HG03060 (cell line): ENCODE results near the gene SLC35F3.
"Not testable (repeated sequence)": the region's sequence is repeated elsewhere in the genome, so short reads cannot be mapped to it uniquely, and the experiment has no call there.

Experiments used
- ATAC-seq: cut with Tn5 transposase; IDR thresholded peaks from one replicate; pipeline ENCODE4 v1.9.1; 2021; ENCODE audit warnings: low read depth, moderate number of reproducible peaks; ENCODE audit not compliant: unreplicated experiment

Gene SLC35F3

DNA sequence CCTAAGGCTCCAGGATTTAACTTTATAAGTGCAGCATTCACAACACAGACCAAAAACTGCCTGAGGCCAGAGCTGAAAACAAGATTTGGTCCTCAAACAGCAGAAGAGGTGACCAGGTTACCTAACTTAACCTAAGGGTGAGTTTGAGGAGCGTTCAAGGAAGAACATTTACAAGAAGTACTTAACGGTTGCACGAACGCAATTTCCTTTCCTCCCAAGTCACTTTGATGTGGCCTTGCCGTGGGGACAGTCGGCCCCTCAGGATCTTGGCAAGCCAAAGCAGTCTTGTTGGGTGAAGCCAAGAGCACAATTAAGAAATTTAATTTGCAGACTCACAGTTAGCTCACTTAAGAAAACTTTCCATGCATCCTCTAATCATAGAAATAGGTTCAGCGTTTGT lies 266.1 kb downstream of the SLC35F3 start:
- no peak for ATAC-seq

DNA sequence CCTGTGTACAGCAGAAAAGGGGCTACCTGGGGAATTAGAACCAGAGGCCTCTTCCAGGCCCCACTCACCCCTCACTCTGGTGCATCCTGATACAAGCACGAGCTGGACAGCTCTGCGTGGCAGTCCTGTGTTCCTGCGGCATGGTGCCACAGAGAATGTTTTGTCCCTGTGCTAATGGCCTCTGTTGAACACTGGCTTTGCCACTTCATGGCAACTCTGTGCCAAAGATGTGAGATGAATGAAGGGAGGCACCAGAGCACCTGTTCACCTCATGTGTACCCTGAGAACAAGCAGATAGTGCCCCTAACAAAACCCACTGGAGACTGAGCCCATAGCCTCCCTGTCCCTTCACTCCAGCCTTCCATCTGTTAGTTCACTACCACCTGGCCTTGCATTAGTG lies 269.5 kb downstream of the SLC35F3 start:
- ATAC-seq: no peak

DNA sequence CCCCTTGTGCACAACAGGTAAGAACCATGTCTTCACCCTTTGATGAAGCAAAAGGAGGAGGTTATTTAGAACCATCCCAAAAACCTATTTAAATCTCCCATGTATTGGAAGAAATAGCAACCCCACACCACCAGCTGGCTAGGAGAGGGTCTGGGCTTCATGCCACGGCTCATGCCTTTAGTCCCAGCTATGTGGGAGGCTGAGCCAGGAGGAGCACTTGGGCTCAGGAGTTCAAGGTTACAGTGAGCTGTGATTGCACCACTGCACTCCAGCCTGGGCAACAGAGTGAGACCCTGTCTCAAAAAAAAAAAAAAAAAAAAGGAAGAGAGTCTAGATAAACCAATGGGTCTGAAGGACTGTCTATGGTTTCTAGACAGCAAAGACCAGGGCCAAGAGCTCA lies 270.9 kb downstream of the SLC35F3 start:
- no peak for ATAC-seq

DNA sequence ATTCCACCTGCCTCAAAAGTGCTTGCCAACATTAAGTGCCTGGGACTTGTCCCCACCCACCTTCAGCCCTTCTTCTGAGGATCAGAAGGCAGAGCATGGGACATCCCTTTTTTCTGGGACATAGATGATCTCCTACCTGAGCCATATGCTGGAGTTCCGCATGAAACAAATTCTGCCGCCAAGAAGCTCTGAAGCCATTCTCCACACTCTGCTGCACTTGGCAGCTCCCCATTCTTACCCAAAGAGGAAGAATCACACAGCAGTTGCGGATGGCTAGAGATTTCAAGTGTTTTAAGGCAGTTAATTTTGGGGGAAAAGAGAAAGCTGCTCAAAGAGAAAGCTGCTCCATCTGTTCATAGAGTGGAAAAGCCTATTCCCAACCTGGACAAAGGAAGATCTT lies 271.5 kb downstream of the SLC35F3 start:
- ATAC-seq: no peak

DNA sequence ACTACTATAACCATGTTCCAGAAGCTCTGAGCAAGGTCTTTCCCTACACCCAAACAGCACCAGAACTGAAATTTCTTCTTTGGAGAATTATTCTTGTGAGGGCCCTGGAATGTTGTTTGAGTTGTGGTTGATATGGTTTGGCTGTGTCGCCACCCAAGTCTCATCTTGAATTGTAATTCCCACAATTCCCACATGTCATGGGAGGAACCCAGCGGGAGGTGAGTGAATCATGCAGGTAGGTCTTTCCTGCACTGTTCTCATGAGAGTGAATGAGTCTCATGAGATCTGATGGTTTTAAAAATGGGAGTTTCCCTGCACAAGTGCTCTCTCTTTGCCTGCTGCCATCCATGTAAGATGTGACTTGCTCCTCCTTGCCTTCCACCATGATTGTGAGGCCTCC lies 272.4 kb downstream of the SLC35F3 start:
- not testable (repeated sequence) for ATAC-seq

DNA sequence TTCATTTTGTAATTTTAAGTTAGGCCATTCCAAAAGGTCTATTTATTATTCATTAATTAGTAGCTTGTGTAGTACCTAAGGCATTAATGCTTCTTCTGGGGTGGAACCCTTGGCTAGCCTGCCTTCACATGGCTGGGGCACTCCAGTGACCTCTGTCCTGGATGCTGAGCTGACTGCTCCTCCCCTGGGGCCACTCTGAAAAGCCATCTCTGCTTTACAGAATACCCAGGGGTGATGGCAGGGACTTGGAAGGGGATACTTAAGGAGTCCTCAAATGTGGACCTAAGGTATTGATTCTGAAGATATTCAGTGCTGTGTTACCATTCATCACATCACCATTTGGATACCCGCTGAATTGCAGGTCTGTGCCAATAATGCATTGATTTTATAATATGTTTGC lies 281.0 kb downstream of the SLC35F3 start:
- ATAC-seq: no peak

DNA sequence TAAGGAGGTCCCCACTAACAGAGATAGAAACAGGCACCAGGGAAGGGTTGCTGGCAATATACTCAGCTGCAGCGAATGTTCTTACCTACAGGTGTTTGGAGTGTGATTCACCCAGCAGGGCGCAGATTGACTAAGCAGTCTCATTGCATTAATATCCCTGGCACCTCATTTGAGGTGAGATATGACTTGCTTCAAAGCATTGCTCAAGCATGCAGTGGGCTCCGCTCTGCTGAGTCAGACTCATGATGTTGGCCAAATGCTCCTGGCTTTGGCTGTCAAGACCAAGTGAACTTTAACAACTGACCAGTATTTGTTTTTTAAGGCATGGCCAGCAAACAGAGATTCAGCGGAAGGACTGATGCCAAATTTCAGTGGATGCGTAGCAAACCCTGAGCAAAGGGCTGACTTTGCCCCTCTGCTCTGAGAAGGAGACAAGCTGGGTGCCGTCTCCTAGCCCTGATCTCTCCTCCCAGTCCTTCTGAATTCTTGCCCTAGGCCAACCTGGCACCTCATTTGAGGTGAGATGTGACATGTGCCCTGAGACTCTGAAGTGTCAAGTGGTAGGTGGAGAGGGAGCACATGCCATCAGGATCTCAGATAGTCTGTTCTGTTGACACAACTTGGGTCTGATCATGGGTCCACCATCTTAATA lies 281.7 kb downstream of the SLC35F3 start:
- ATAC-seq: no peak

DNA sequence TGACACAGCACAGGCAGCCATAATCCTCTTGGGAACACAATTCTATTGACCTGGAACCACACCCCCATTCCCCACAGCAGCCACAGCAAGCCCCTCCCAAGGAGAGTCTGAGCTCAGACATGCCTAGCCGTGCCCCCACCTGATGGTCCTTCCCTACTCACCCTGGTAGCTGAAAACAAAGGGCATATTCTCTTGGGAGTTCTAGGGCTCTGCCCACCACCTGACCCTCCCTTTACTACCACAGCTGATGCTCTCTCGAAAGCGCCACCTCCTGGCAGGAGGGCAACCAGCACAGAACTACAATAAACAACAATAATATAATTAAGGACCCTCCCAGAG lies 283.9 kb downstream of the SLC35F3 start:
- ATAC-seq: no peak

DNA sequence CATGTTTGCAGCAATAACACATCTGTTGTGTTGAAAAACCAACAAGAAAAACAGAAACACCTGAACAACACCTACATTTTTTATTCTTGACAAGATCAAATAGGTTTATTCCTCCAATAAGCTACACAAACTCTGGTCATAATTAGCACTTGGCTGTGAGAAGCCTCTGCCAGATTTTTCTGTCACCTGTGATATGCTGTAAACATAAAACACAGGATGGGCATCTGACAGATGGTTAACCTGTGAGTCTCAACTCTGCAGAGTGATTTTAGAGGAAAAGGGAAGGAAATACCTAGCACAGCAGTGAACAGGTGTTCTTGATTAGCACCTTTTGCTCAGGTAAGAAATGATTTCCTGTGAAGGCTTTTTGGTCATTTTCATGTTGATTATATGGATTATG lies 293.4 kb downstream of the SLC35F3 start:
- ATAC-seq: no peak

DNA sequence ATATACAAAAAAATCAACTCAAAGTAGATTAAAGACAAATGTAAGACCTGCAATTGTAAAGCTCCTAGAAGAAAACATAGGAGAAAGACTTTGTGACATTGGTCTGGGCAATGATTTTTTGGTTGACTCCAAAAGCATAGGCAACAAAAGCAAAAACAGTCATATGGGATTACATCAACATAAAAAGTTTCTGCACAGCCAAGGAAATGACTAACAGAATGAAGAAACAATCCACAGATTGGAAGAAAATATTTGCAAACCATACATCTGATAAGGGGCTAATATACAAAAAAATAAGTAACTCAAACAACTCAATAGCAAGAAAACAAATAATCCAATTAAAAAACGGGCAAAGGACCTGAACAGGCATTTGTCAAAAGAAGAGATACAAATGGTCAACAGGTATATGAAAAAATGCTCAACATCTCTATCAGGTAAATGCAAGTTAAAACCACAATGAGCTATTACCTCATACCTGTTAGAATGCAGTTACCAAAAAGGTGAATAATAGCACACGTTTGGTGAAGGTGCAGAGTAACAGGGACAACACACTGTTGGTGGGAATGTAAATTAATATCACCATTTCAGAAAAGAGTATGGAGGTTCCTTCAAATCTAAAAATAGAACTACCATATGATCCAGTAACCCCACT lies 295.1 kb downstream of the SLC35F3 start:
- ATAC-seq: no peak

DNA sequence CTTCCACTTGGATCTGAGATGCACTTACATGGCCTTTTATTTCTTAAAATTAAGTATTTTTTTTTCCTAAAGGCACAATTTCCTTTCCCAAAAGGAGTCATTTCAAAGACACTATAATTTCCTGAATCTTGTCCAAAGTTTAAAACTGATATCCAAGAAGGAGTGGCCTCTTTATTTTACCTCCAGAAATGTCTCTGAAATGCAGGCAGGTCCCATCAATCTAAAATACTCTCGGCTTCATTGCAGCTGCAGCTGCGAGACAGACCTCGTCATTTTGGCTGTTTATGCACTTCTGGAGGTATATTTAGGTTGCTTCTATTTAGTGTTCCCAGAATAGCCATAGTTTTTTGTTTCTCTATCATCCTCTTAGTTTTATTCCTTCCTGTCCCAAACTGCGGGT lies 296.1 kb downstream of the SLC35F3 start:
- ATAC-seq: no peak

DNA sequence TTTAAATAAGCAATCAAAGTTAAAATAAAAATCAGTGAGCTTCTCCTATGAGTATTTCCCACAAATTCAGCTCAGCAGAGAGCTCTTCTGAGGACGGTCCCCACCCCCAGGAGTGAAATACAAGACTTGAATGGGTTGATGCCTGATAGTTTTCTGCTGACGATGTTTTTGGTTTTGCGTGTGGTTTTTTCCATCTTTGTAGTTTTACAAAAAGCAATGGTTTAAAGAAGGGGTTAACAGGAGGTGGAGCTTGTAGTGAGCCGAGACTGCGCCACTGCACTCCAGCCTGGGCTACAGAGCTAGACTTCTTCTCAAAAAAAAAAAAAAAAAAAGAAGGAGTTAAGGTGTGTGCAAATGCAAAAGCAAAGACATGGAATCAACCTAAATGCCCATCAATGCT lies 297.1 kb downstream of the SLC35F3 start:
- no peak for ATAC-seq

DNA sequence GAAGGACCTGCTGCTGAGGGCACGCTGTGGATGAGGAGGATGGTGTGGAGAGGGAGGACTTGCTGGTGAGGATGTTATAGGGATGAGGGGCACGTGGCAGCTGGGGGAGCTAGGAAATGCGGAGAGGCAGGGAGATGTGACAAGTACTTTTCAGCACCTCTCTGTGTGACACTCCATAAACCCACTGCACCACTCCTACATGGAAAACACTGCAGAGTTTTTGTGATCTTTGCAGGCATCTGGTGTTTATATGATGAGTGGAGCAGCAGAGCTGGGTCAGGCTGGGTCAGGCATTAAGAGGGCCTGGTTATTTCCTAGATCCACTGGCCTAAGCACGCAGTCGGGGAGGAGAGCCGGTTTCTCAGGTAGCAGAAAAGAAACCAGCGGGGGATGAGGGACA lies 301.5 kb downstream of the SLC35F3 start:
- no peak for ATAC-seq

DNA sequence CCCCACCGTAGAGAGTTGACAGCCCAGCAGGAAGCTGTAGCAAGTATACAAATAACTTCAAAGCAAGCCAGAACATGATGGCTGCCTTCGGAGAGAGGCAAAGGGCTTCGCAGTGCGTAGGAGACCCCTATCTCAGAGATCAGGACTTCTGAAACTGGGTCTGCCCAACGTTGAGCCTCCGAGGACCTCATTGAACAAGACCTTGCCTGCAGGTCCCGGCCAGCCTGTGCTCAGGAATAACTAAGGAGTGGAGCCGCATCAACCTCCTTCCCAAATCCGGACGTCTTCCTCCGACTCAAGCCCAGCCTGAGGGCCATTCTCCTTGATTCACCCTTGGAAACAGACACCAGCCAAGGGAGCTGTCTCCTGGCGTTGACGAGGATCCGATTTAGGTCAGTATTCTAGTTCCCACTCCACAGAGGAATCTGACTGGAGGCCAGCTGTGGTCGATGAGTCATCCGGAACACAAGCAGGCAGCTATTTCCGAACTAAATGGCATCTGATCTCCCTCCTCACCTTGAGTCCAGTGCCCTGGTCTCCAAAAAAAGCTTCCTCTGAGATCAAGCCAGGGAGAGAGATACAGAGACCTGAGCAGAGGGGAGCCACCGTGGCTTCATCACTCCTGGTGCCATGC lies 302.3 kb downstream of the SLC35F3 start:
- no peak for ATAC-seq

DNA sequence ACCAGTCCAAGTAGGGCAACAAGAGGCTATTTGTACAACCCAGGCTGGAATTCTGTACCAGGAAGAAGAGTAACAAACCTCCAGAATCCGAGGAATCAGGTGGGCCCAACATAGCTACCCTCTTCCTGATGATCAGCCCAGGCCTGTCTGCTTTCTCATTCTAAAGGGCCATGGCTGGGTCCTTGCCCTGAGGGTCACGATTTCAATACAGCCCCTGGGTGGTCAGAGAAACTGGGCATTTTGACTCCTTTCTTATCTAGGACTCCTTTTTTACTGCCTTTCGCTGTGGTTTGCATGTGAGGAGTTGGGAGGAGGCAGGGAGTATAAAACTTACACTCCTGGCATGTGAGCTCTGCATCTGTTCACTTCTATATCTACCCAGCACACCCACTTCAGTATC lies 303.9 kb downstream of the SLC35F3 start:
- ATAC-seq: no peak

DNA sequence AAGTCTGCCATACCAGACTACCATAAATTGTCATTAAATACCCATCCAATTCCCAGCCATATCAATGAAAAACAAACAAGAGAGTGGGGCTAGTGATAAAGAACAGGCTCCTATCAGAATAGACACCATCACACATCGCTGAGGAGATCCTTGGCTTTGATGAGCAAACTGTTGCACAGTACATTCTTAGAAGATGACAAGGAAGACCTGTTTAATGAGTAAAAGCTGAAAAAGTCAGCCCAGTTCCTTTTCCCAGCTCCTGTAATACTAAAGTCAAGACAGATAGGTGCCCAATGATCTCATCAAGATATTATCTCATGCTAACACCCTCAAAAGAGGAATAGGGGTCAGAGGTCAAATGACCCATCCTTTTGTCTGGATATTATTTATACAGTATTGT lies 304.3 kb downstream of the SLC35F3 start:
- ATAC-seq: no peak

DNA sequence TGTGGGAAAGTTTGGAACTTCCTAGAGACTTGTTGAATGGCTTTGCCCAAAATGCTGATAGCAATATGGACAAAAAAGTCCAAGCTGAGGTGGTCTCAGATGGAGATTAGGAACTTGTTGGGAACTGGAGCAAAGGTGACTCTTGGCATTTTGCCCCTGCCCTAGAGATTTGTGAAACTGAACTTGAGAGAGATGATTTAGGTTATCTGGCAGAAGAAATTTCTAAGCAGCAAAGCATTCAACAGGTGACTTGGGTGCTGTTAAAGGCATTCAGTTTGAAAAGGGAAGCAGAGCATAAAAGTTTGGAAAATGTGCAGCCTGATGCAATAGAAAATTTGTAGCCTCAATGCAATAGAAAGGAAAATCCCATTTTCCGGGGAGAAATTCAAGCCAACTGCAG lies 306.0 kb downstream of the SLC35F3 start:
- not testable (repeated sequence) for ATAC-seq

DNA sequence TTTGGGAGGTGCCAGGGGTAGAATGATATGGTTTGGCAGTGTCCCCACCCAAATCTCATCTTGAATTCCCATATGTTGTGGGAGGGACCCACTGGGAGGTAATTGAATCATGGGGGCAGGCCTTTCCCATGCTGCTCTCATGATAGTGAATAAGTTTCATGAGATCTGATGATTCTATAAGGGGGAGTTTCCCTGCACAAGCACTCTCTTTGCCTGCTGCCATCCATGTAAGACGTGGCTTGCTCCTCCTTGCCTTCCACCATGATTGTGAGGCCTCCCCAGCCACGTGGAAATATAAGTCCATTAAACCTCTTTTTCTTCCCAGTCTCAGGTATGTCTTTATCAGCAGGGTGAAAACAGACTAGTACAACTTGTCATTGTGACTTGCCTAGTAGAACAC lies 307.4 kb downstream of the SLC35F3 start:
- not testable (repeated sequence) for ATAC-seq

DNA sequence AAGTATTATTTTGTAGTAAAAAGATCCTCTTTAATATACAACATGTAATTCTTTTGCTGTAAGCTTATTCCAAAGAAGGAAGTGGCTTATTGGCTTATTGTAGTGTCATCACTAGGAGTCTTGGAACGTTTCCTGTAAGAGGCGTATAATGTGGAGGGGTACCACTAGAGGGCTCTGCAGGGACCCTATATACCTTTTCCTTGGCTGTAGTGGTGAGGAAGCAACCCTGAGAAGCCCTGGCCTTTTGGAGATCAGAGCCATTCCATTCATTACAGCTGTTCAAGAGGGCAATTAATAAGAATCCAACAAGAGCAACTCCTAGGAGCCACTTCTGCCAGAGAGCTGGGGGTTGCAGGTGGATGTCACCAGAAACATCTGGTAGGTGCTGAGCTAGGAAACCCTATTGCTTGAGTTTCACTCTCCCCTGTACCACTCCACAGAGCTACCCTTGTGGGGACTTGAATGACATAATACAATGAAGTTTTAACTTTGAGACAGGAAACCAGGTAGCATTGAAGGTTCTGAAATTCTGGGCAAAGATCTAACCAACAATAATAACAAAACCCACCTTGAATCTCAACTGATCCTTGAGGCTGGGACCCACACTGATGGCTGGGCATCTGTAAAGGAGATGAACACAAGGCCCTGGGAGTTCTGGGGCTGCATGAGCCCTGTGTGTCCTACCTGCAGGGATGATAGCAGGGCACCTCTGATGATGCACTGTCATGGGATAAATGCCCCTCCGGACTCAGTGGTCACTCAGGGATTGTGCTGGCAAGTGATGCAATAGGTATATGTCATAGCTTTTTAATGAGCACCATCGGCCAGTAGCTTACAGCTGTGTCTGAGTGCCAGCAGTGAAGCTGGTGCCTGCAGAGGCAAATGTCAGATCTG lies 308.5 kb downstream of the SLC35F3 start:
- ATAC-seq: no peak

DNA sequence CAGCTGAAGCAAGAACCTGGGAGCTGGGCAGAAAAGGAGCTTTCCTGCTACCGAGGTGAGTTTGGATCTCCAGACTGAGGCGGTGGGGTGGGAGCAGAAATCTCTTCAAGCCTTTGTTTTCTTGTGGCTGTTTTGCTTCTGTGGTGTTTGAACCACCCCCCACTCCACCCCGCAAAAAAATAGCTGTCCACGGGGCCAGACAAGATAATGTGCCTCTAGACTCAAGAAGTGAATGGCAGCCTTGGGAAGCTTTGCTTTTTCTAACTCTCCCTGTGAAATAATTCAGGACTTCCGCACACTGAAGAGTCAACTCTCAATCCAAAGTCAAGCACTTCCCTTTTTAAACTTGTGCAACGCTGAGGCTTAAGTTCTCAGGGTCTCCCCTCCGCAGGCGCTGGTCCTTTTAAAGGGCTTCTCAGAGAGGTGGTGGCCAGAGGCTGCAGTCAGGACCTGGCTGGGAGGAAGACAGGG lies 309.2 kb downstream of the SLC35F3 start:
- ATAC-seq: no peak
